ENCODE results near the gene SCGB3A1.
A peak's percentile ranks its signal among the peaks of the same experiment; 100 is the strongest.

SCGB3A1 gene

DNA sequence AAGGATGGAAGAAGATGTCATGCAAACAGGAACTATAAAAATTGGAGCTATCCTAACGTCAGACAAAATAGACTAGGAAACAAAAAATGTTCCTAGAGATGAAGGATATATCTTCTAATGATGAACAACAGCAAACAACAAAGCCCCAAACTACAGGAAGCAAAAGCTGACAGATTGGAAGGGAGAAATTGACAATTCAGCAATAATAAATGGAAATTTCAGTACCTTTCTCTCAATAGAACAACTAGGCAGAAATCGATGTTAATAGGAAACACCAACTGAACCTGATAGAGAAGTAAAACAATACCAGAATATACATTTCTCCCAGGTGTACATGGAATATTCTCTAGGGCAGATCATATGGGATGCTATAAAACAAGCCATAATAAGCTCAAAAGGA lies 7.6 kb downstream of the SCGB3A1 start:
- DNase-seq: no peak

- DNase-seq: no peak
Measured at GRCh38 chr5:180580681-180581080, 10.6 kb downstream of the SCGB3A1 start.

DNA sequence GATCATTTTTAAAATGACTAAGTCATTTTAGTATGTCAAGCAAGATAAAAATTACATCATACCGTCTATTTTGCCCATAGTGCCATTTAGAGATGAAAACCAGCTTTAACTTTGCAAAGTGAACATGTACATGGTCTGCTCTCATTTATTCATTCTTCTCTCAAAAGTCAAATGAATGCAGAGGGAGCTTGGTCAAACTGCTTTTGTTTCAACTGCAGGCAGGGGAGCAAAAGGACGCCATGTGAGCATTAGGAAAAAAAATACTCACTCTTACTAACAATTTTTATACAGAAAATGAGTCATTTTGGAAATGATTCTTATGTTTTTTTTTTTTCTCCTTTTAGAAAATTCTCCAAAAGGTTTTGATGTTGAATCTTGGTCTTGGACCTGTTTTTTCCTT lies 15.7 kb downstream of the SCGB3A1 start:
- no peak for DNase-seq

DNA sequence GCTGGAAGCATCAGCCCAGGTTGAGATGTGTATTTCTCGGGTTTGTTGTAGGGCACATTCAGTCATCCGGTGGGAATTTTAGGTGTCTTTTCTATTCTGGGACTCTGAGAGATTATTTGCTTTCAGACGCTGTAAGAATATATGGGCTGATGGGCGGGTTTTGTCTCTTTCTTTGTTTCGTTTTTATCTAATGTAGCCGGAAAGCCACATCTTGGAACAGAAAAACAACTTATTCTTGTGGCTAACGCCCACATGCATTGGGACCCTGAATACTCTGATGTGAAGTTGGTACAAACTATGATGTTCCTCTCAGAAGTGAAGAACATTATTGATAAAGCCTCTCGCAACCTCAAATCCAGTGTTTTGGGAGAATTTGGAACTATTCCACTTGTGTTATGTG lies 22.4 kb downstream of the SCGB3A1 start:
- no peak for DNase-seq

DNA sequence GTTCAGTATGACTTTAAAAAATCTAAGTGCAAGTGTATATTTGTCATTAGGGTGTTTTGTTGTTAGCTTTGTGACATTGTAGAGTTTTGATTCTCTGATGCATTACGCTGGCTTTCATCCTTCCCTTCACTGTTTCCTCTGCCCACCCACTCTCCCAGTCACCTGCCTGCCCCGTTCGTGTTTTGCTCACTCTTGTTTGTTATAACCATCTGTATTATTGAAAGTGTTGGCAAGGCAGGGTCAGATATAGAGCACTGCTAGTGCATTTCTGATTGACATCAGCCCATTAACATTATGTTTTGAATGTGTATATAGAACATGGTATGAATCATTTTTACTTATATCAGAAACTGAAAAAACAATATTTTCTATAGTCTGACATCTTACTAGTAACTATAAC lies 27.3 kb downstream of the SCGB3A1 start:
- DNase-seq: peak; percentile 8 to 17

DNA sequence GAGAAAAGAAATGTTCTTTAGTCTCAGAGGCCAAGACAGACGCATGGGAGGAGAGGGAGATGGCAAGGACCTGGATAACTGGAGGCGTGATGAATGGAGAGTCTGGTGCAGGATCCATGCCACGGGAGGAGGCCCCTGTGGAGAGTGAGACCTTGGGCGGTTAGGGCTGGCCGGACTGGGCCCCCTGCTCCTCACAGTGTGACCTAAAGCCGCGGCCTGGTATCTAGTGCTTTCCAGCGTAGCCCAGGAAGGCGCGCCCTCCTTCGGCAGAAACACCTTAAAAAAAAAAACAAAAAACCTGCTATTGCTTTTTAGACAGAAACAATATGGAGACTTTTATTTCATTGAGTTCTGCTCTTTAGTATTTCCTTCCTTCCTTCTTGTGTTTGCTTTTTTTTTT lies 33.1 kb downstream of the SCGB3A1 start:
- DNase-seq: no peak

GRCh38 chr5:180557217-180557809 lies 34.0 kb downstream of the SCGB3A1 start:
- no peak for DNase-seq

GRCh38 chr5:180555168-180555921 lies 36.0 kb downstream of the SCGB3A1 start:
- DNase-seq: no peak

- DNase-seq: no peak
Measured at GRCh38 chr5:180553530-180553929, 37.8 kb downstream of the SCGB3A1 start.

DNA sequence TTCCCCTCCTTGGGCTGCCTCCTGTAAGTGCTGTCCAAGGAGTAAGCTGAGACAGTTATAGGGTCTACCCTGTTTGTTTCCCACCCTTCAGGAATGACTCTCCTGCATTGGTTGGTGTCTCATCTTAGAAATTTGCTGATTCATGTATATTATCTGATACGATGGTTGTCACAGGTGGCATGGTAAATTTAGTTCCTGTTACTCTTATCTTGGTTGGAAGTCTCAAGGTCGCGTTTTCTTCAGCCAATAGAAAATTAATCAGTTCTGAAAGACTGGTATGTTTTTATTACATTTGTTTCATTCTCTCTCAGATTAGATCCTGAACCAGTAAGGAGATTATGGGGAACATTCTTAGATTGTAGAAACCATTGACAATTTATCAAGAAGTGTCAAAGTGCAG lies 42.7 kb downstream of the SCGB3A1 start:
- DNase-seq: no peak

DNA sequence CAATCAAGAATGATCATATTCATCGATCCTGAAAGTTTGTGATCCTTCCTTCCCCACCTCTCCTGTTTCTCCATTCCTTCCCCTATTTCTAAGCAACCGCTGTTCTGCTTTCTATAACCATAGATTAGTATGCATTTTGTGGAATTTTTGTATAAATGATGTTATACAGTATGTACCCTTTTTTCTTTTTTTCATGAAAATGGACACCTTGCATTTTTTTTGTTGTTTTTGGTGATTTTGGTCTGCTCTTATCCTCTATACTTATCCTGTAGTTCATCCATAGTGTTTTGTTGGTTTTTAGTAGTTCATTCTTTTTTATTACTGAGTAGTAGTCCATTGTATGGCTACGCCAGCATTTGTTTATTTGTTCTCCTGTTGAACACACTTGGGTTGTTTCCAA lies 46.1 kb downstream of the SCGB3A1 start:
- no peak for DNase-seq

GRCh38 chr5:180541710-180542109 lies 49.6 kb downstream of the SCGB3A1 start:
- no peak for DNase-seq

Data from activated CD4-positive, alpha-beta T cell treated with anti-CD3 and anti-CD28 coated beads, Interleukin-2, amount 50 U/mL, for 48 hours (primary cell).